HG03025 (cell line): ENCODE measurements around the gene TMX2.
"Not testable (repeated sequence)": the region's sequence is repeated elsewhere in the genome, so short reads cannot be mapped to it uniquely, and the experiment has no call there.

Experiments used
- ATAC-seq: cut with Tn5 transposase; IDR thresholded peaks from one replicate; pipeline ENCODE4 v1.9.1; 2021; ENCODE audit warnings: mild to moderate bottlenecking, moderate library complexity; ENCODE audit not compliant: unreplicated experiment, low FRiP score

The TMX2 gene, protein sequence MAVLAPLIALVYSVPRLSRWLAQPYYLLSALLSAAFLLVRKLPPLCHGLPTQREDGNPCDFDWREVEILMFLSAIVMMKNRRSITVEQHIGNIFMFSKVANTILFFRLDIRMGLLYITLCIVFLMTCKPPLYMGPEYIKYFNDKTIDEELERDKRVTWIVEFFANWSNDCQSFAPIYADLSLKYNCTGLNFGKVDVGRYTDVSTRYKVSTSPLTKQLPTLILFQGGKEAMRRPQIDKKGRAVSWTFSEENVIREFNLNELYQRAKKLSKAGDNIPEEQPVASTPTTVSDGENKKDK

DNA sequence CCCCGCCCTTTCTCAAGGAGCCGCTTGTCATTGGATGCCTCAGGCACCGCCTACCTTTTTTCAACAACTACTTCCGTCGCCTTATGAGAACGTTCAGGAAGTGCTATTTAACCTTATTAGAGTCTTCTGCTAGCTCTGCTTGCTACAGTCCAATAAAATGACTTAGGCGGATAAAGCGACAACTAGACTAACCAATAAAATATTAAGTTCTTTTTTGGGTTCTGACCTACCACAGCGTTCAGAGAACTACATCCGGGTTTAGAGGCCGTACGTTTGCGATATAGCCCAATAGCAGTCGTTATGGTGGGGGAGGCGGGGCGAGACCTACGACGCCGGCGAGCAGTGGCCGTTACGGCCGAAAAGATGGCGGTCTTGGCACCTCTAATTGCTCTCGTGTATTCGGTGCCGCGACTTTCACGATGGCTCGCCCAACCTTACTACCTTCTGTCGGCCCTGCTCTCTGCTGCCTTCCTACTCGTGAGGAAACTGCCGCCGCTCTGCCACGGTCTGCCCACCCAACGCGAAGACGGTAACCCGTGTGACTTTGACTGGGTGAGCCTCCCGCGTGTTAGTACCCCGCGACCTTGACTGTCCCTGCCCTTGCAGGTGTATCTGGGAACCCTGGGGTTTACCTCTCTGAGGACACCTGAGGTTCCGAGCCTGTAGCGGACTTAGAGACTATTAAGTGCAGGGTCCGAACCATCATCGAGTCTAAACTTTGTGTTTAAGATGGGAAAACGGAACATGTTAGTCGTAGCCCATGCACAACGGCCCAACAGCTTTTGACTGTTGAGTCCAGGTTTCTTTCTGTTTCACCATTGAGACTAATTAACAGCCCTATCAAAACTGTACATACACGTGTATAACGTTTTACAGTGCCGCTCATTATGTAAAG is at the start of gene TMX2:
Gene TMX2 (plus strand): TSS at position 338 of the 895 bp plus-strand sequence. CDS start 26 bp downstream, at position 364.
- peak; percentile 93 for ATAC-seq

DNA sequence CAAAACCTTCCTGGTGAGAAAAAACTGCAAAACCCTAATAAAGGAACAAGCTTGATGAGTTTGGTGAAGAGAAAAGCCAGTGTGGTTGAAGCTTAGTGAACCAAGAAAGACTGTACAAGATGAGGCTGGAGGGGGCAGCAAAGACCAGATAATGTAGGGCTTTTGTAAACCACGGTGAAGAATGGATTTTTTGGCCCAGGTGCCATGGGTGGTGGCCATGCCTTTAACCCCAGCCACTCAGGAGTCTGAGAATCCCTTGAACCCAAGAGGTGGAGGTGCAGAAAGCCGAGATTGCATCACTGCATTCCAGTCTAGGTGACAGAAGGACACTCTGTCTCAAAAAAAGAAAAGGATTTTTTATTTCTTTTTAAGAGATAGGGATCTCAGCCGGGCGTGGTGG is 49.5 kb upstream of the TMX2 start:
- no peak for ATAC-seq

DNA sequence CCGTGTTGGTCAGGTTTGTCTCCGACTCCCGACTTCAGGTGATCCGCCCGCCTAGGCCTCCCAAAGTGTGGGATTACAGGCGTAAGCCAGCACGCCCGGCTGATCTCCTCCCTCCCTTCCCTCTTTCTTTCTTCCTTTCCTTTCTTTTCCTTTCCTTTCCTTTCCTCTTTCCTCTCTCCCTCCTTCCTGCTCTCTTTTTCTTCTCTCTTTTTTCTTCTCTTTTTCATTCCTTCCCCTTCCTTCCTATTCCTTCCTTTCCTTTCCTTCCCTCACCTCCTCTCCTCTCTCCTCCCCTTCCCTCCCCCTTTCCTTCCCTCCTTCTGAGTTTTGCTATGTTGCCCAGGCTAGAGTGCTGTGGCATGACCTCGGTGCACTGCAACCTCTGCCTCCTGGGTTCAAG is 48.4 kb upstream of the TMX2 start:
- no peak for ATAC-seq

DNA sequence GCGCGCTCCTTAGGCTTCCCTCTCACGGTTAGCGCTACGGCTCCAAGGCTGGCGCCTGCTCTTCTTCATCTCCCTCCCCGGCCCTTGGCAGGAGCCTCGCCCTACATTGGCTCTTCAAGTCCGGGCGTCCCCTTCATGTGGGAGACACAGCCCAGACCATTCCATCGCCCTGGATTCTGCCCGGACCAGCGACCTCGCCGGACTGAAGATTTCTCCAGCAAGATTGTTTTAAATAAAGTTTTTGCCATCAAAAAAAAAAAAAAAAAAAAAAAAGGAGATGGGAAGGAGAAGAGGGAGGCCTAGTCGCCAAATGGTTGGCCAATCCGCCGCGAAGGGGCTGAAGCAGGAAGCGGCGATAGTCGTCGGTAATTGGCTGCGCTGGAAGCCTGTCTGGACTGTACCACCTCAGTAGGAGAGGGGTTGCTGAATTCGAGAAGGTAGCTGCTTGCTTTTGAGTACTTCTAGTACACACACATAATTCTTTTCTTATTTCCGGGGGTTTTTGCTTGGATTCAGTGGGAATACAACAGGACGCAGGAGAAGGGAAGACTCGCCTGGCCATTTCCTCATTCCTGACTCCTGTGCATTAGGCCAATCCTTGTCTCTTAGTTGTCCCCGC is 45.2 kb upstream of the TMX2 start:
- ATAC-seq: peak; percentile 61

DNA sequence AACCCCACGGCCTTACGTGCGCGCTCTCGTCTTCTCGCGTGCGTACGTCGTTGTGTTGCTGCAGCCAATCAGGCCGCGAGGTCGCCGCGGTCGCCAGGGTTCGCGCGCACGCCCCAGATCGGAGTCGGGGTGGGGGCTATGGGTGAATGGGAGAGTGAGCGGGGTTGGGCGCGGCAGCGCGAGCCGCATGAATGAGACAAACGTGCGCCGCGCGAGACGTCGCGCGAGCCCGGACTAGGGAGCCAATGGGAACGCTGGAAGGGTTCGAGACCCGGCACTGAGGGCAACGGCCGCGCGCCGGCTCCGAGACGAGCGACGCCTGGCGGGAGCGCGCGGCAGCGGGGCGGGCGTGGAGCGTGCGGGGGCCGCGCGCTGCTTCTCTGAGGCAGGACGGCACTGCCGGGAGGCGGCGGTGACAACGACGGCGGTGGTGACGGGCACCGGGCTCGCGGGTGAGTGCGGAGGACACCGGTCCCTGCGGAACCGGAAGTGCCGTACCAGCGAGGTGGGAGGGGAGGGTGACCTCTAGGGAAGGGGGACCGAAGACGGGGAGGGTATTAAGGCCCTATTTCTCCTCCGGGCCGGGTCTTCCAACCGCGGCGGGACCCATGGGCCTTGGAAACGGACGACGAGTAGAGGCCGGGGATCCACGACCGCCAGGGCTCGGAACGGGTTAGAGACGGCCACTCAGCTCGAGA is 44.5 kb upstream of the TMX2 start, which contains the start of gene ZDHHC5:
Gene ZDHHC5 (plus strand): TSS at position 379 of the 698 bp plus-strand sequence. CDS start 4,977 bp downstream, outside the sequence.
- ATAC-seq: peak; percentile 80

DNA sequence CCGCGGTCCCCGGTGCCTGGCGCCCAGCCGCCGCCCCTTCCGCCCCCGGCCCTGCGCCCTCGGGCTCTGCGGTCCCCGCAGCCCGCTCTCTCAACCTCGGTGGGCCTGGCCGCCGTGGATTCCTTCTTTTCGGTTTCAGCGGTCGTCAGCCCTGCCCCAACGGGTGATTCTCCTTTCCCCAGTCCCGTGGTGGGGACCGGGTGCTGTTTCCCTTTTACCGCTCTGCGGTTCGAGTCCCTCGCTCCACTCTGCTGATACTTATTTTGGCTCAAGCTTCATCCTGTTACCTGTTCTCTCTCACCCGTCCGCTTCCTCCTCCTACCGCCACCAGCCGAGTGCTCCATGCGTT is 44.0 kb upstream of the TMX2 start:
- ATAC-seq: peak; percentile 9

DNA sequence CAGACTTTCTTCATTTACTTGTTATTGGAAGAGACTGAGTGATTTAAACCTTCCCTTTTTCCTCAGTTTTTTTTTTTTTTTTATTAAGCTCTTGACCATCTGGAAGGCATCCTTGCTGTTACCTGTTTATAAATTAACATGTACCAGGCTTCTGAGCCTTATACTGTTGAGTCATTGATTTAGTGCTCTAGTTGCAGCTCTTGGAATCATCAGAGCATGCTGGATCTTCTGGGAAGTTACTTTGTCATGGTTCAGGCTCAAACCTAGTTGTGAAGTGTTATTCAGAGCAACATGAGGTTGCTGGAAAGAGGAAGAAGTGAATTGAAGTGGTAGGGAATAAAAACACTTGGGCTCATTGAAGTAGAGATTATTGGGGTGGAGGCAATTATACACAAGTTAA is 38.1 kb upstream of the TMX2 start:
- ATAC-seq: no peak

DNA sequence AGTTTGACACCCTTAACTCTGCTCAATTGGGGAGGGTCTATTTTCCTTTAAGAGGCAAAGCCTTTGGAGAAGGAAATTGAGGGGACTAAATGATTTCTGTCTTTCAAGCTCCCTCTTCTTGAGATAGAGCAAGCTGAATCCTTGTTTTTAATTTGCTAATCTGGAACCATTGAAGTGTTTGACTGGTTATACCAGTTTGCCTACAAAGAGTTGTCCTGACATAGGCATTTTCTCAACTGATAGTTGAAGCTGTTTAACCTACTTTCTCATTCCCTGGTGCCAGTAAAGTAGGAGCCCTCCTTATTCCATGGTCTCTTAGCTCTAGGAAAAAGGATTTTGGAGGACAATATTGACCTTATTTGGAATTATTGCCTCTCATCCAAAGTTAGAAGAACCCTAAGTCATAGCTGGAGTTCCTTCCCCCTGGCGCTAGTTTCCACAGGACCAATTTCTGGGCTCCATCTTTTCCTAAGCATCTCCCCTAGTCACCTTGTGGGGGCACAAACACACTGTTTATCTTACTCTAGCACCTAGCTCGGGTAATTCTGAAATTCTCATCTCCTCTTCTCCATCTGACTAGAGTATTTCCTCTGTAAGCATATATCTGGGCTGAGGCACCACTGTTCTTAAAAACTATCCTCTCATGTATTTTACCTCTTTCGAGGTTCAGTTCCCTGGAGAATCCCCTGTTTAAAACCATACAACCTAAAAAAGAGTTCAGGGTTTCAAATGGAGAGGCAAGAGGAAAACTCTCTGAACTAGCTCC is 37.0 kb upstream of the TMX2 start:
- no peak for ATAC-seq

DNA sequence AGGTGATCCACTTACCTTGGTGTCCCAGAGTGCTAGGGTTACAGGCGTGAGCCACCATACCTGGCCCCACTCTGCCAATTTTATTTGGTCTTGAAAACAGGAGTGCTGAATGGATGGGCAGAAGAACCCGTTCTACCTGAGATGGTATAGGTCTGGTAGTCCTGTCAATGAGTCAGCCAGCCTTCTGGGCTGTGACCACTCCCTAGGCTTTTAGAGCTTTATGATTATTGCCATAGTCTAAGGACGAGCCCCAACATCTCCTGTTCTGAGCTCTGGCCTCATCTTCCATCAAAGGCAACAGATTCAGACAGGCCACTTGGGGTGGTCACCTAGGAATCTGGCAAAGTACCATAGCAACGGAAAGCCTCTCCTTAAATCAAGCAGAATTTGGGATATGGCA is 33.0 kb upstream of the TMX2 start:
- ATAC-seq: no peak

DNA sequence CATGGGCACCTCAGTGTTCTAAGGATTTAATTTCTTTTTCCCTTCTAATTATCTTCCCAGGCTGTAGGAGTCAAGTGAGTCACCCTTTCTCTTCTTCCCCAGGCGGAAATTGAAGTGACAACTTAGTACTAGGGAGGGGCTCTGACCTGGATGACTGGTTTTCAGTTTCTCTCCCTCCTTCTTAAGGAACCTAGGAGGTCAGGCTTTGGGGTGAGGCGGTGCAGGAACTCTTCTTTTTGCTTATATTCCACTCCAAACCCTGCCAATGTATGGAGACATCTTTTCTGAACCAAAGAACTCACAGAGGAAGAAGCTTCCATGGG is 31.9 kb upstream of the TMX2 start:
- no peak for ATAC-seq

DNA sequence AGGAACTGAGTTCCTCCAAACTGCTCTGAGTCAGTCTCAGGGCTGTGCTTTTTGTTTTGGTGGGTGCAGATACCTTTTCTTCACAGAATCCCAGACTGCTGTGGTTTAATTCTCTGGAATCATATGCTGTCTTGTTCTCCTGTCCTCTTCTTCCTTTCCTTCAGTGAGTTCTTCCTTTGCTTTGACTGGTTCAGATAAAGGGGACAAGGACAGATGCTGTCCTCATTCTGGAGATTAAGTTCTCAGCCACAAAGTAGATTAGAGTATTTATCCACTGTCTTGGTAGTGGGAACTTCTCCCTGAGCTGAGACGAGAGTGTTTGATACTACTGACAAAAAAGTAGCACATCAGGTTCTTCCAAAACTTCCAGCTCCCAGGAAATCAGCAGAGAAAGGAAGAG is 31.2 kb upstream of the TMX2 start:
- ATAC-seq: no peak

DNA sequence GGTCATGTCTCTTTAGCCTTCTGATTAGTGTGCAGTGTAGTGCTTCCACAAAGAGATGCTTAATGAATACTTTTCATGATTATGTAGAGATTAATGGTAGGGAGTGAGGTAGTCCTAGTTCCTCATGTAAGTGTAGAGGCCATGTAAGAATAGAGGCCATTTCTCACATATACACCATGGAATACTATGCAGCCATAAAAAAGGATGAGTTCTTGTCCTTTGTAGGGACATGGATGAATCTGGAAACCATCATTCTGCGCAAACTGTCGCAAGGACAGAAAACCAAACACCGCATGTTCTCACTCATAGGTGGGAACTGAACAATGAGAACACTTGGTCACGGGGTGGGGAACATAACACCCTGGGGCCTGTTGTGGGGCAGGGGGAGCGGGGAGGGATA is 21.9 kb upstream of the TMX2 start:
- not testable (repeated sequence) for ATAC-seq

DNA sequence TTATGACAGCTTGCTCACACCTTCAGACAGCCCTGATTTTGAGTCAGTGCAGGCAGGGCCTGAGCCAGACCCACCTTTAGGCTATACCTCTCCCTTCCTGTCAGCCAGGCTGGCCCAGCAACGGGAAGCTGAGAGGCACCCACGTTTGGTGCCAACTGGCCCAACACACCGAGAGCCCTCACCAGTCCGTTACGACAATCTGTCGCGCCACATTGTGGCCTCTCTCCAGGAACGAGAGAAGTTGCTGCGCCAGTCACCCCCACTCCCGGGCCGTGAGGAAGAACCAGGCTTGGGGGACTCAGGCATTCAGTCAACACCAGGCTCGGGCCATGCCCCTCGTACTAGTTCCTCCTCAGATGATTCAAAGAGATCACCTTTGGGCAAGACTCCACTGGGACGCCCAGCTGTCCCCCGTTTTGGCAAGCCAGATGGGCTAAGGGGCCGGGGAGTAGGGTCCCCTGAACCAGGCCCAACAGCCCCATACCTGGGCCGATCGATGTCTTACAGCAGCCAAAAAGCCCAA is 13.5 kb upstream of the TMX2 start:
- no peak for ATAC-seq

DNA sequence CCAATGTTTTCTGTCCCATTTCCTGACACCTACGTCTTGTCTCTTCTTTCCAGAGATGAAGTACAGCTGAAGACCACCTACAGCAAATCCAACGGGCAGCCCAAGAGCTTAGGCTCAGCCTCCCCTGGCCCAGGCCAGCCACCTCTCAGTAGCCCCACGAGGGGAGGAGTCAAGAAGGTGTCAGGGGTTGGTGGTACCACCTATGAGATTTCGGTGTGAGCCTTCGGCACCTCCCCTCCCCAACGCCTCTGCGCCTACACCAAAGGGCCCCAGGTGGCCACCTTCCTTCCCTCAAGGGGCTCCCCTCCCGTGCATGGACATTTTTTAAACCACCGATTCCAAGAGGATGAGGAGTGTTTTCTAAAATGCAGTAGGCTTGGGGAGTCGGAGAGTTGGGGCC is 12.6 kb upstream of the TMX2 start:
- no peak for ATAC-seq

DNA sequence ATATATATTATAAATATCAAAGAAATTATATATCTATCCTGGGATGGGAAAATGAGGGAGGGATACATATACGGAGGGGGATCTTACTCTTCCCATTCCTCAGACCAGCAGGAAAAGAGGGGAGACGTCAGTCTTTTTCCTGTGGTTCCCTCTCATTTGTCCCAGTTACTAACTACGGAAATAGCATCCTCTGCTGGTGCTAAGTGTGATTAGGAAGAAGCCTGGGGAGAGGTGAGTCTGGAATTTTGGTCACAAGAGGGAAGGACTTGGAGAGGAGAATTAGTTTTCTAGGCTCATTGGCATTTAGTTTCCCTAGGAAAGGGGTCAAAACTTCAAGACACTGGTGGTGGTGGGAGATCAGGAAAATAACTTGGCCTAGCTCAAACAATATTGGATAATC is 12.0 kb upstream of the TMX2 start:
- ATAC-seq: no peak

DNA sequence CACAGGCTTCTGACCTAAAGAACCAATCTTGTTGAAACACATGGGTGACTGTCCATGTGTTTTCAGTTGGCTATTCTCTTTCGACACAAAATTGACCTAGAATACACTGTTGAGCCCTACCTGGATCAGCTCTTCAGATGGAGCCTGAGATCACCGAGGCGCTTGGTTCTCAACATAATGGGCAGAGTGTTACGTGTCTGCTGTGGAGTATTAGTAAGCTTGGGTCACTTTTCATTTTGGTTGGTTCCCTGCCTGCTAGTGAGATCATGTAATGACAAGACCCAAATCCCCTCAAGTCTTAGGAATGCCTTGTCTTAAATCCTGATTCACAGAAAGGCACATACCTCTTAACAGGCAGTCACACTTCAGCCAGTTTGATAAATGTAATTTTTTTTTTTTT is 9.1 kb upstream of the TMX2 start:
- no peak for ATAC-seq

DNA sequence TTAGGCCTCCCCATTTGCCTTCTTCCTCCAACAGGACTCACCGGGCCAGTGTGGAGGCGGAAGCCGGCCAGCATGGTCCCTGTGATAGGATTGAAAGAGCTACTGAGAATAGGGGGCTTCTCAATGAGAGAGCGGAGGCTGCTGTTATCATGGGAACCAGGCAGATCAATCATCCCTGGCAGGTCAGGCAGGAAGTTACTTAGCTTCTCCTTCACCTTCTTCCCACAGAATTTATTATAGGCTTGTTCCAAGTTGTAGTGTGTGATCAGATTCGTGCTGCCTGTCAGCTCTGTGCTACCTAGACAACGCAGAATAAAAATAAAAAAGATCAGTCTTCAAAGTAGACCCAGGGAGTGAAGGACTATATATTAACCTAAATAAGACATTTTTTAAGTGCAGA is 7.5 kb upstream of the TMX2 start:
- no peak for ATAC-seq

DNA sequence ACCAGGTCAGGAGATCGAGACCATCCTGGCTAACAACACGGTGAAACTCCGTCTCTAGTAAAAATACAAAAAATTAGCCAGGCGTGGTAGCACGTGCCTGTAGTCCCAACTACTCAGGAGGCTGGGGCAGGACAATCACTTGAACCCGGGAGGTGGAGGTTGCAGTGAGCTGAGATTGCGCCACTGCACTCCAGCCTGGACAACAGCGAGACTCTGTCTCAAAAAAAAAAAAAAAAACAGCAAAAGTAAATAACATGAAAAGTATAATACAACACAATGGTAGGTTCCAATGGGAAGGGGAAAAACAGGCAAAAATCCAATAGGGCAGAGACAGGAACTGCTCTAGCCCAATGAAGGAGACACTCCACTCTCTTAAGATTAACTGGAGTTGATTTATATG is 7.0 kb upstream of the TMX2 start:
- not testable (repeated sequence) for ATAC-seq

DNA sequence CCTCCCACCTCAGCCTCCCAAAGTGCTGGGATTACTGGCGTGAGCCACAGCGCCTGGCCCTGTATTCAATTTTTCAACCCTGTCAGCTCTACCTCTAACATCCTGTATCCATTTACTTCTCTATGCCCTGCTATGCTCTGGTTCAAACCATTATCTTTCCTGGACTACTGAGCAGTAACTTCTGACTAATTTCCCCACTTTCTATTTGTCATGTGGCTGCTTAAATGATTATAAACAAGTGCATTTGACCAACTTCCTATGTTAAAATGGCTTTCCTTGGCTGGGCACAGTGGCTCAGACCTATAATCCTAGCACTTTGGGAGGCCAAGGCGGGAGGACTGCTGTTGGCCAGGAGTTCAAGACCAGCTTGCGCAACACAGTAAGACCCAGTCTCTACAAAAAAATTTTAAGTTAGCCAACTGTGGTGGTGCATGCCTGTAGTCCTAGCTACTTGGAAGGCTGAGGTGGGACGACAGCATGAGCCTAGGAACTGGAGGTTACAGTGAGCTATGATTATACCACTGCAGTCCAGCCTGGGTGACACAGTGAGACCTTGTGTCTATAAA is 2.5 kb upstream of the TMX2 start:
- ATAC-seq: no peak
